Stimulated activated CD4-positive, alpha-beta T cell treated with anti-CD3 and anti-CD28 coated beads, TNF-alpha, amount 100 ng/mL, for 48 hours (primary cell): Measurements from ENCODE around the gene TNFAIP3.

Experiments used
- DNase-seq, 3 donors: peaks; one replicate each; pipeline ENCODE4 v3.0.0-alpha.2; 2020; ENCODE audit warnings: low read depth in 3 of 3

Gene TNFAIP3

DNA sequence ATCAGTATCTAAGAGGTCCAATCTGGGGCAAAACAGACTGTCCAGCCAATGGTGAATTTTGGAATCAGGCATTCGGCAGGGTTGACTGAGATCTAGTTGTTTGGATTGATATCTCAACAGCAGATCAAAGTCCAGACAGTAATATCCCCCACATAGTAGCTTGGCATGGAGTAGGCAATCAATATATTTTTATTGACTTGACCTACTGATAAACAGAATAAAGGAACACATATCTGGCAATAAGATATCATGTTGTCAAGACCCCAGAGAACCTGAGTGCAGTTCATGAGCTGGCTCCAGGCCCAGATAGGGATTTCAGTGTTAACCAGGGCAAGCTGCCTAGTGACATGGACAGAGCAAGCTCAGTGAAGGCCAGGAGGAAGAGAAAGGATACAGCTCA is 34.4 kb downstream of the TNFAIP3 start:
- no peak for DNase-seq

DNA sequence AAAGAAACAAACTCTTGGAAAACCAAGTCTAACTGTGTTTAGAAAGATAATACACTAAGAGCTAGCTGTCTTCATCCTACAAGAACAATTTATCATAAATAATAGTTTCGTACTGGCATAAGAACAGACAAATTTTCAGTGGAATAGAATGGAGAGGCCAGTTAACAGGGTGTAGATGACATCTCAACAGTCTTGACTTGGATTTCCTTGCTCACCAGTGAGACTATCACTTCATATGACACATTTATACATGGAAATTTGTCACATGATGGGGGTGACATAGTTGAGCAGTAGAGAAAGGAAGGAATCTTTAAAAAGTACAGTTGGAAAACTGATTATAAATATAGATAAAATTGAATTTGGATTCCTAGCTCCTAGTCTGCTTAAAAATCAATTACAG is 35.6 kb downstream of the TNFAIP3 start:
- DNase-seq: no peak

DNA sequence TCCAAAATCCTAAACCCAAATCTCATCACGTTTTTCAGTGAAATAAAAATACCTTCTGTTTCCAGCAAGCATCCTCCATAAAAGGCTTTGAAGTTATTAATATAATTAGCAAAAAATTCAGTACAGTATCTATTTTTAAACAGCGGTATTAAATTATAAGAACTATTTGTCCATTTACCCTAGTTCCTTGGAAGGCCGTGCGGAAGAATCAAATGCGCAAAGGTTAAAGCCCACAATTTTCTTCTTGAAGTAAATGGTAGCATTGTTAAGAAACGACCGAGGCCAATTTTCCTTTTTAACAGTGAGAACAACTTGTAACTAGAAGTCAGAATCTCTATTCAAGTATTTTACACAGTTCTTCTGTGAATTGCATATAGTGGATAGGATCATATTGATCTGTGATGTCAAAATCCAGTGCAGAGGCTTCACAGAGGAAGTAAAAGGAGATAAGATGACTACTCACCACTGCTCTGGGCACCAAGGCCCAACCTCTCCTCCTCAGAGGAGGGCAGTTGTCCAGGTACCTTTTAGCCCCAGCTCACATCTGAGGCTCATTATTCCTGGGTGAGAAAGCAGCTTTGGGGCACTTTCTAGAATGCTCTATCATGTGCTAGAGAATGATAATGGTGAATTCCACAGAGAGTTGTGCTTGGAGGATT is 36.3 kb downstream of the TNFAIP3 start:
- no peak for DNase-seq

DNA sequence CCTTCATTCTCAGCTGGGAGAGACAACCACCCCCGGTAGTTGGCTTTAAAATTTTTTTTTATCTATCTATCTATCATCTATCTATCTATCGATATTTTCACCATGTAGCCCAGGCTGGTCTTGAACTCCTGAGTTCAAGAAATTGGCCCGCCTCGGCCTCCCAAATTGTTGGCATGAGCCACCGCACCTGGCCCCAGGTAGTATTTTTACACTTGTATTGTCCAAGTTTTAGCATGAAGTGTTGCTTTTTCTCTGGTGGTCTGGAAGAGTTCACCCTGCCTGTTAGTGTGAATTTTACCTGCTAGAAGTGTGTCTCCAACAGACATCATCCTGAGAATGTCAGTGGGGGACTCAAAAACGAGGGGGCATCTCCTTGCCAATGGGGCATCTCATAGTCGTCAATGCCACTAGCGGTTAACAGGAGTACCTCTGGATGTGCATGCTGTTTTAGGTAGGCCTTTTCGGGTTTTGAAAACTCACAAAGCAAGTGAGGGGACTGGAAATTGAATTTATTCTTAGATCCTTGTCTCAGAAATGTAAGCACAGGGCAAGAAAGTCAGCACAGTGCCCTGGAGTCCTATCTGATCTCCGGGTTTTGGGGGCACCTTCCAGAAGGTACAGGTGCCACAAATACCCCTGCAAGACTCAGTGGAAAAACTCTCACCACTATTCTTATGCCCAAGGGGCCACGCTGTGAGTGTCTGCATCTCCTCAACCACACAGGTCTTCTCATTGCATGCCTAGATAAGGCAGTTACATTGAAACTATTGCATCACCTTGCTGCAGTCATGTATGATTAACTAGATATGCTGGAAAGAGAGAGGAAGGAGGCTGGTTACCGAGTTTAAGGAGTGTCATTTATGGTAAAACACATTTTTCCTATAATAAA is 37.1 kb downstream of the TNFAIP3 start:
- DNase-seq: peak; percentile 35 to 49 (median 46)

DNA sequence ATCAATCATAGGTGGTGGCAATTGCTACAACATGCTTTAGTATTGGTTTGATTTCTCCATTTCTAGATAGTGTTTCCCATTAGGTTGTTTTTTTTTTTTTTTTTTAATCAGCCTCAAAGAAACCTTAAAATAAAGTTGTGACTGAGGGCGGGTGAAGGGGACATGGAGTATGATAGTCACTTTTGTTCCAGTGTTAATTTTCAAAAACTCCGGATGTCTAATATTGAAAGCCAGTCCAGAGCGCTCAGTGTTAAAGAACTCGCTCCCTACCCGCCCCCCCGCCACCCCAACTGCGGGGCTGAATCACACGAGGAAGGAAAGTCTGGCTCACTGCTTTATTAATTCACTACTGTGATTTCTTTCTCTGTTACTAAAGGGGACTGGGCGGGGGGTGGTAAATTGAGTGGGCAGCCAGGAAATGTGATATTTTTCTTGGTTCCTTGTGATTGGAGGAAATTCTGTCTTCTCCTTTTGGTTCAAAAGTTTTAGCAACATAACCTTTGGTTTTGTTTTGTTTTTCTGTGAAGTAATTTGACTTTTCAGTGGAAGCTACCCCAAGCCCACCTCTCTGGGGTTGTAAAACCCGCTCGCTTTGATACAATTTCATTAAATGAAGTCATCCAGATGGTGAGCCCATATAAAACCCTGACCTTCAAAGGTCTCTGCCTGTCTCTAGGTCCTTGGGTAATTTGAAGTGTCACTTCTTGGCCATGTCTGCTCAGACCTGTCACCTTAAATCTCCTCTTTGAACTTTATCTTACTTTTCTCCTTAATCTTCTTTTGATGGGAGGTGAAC is 38.0 kb downstream of the TNFAIP3 start:
- DNase-seq: peak; percentile 71 to 86 (median 83)

DNA sequence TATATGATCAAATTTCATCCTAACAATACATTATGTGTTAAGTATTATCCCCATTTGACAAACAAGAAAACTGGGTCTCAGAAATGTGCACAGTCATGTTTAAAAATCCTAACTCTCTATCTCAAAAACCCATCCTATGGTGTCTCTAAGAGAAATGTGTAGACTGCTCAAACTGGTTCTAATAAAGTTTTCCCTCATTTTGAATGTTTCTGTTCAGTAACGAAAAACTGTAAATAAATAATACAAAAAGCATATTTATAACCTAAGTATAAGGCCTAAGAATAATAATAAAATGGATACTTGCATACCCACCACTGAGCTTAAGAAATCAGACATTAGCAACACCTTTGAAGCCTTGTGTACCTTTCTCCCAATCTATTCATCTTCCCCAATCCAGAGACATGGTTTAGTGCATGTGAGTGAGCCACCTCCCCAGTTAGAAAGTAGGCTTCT is 39.0 kb downstream of the TNFAIP3 start:
- no peak for DNase-seq

DNA sequence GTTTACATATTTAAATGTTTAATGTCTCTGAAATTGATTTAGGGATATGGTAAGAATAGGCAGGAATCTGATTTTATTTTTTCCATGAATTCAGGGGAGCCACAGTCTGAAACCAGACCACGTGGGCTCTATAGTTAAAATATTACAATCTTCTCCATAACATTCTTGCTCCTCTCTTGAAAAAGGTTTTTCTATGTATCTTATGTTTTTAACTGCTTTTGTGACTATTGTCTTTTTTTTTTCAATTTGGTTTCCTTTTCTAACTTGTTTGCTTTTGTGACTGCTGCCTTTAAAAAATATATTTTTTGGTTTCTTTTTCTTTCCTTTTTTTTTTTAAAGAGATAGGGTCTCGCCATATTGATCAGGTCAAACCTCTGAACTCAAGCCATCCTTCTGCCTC is 40.1 kb downstream of the TNFAIP3 start:
- no peak for DNase-seq

DNA sequence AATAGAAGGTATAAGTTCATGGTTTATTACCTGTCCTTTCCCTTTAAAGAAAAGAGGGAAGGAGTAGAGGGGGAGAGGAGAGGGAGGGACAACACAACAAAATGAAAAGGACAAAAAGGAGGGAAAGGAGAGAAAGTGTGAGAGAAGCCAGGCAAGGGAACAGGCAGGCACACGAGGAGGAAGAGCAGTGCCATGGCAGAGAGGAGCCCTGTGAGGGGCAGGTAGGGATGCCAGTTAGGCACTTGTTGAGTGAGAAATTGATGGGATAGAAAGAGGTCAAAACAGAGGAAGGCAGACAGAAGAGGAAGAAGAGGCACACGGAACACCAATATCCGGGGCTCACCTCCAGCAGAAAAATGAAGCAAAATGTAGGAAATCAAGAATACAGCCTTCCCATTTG is 42.5 kb downstream of the TNFAIP3 start:
- DNase-seq: no peak

DNA sequence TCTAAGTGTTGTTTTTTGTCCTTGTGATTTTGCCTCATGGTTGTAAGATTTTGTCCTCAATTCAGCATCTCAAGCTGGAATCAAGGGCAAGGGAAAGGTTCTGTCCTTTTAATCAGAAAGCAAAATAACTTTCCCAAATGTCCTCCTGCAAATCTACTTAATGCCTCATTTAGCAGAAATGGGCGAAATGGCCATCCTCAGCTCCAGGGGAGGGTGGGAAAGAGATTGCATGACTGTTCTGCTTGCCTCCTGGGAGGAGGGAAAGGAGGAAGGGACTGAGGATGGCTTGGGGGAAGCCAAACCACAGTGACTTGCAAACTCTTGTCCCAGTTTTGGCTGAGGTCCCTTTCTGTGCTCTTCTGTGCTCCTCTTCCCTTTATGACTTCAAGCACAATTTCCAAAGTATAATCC is 43.4 kb downstream of the TNFAIP3 start:
- DNase-seq: no peak

DNA sequence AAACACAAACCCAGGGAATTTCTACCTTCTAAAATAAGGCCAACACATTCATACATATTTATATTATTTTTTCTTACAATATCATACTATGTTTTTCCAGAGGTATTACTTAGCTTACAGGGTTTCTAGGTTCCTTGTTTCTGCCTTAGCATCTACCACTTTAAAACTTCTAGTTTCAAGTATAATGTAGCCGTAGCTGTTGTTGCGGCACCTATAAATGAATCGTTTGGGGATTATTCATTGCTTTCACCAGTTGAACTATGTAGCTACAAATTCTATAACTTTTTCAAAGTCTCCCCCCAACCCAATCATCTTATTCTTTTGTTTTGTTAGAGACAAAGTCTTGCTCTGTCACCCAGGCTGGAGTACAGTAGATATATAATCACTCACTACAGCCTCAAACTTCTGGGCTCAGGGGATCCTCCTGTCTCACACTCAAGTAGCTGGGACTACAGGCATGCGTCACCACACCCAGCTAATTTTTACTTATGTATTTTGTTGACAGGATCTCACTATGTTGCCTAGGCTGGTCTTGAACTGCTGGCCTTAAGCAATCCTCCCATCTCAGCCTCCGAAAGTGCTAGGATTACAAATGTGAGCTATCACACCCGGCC is 43.9 kb downstream of the TNFAIP3 start:
- no peak for DNase-seq

DNA sequence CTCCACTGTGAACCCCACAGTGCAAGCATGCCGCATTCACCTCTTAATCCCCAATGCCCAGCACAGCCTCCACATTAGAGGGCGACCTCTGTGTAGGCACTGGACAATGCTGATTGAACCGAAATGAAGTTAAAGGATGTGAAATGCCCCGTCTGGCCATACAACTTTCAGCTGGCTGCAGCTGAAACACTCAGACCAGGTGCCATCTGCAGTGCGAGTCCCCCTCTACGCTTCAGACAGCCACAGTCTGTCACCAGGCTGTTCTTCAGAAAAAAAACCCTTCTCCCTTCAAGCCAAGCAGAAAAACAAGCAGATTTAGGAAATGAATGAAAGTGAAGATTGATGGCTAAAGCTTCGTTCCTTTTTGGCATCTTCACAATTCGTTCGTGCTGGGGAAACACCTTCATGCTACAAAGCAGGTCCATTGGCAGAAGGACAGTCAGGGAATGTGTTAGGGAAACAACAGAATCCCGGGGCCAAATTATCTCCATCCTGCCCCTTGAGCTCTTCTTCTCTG is 44.7 kb downstream of the TNFAIP3 start:
- DNase-seq: no peak

DNA sequence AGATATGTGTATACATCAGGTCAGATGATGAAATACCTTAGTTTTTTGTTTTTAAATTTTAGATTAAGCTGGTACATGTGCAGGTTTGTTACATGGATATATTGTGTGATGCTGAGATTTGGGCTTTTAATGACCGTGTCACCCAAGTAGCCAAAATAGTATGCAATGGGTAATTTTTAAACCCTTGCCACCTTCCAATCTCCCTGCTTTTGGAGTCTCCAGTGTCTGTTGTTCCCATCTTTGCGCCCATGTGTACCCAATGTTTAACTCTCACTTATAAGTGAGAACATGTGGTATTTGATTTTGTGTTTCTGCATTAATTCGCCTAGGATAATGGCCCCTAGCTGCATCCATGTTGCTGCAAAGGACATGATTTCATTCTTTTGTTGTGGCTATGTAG is 45.8 kb downstream of the TNFAIP3 start:
- no peak for DNase-seq

DNA sequence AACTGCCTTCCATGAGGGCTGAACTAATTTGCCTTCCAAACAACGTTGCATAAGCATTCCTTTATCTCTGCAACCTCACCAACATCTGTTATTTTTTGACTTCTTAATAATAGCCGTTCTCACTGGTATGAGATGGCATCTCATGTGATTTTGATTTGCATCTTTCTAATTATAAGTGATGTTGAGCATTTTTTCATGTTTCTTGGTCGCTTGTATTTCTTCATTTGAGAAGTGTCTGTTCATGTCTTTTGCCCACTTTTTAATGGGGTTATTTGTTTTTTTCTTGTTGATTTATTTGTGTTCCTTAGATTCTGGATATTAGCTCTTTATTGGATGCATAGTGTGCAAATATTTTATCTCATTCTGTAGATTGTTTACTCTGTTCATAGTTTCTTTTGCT is 46.4 kb downstream of the TNFAIP3 start:
- no peak for DNase-seq

DNA sequence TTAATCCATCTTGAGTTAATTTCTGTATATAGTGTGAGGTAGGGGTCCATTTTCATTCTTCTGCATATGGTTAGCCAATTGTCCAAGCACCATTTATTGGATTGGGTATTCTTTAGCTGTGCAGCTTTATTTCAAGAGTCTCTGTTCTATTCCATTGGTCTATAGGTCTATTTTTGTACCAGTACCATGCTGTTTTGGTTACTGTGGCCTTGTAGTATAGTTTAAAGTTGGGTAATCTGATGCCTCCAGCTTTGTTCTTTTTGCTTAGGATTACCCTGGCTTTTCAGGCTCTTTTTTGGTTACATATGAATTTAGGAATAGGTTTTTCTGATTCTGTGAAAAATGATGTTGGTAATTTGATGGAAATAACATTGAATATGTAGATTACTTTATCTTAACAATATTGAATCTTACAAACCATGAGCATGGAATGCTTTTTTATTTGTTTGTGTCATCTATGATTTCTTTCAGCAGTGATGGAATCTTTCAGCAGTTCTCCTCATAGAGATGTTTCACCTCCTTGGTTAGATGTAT is 47.0 kb downstream of the TNFAIP3 start:
- no peak for DNase-seq

DNA sequence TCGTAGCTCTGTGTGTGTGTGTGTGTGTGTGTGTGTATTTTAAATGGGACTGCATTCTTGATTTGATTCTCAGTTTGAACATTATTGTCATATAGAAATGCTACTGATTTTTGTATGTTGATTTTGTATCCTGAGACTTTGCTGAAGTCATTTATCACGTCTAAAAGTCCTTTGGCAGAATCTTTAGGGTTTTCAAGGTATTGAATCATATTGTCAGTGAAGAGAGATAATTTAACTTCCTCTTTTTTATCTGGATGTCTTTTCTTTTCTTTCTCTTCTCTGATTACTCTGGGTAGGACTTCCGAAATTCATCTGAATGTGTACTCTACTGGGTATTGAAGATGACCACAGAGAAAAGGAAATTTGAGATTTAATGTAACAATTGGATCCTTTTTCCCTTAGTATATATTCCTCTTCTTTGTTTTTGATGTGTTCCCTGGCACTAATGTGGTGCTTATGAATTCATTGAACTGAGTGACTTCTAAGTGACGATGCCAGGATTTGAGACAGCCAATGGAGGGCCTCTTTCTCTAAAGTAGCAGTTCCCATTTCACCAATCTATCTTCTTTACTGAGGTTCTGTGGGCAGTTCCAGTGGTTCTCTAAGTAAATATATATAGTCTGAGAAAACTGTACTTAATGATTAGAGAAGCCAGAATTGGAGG is 47.6 kb downstream of the TNFAIP3 start:
- DNase-seq: no peak

DNA sequence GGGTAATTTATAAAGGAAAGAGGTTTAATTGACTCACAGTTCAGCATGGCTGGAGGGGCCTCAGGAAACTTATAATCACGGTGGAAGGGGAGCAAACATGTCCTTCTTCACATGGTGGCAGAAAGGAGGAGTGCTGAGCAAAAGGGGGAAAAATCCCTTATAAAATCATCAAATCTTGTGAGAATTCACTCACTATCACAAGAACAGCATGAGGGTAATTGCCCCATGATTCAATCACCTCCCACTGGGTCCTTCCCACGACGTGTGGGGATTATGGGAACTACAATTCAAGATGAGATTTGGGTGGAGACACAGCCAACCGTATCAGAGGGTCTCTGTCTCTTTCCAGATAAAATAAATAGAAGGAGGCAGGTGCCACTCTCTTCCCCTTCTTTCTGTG is 48.7 kb downstream of the TNFAIP3 start:
- DNase-seq: no peak

DNA sequence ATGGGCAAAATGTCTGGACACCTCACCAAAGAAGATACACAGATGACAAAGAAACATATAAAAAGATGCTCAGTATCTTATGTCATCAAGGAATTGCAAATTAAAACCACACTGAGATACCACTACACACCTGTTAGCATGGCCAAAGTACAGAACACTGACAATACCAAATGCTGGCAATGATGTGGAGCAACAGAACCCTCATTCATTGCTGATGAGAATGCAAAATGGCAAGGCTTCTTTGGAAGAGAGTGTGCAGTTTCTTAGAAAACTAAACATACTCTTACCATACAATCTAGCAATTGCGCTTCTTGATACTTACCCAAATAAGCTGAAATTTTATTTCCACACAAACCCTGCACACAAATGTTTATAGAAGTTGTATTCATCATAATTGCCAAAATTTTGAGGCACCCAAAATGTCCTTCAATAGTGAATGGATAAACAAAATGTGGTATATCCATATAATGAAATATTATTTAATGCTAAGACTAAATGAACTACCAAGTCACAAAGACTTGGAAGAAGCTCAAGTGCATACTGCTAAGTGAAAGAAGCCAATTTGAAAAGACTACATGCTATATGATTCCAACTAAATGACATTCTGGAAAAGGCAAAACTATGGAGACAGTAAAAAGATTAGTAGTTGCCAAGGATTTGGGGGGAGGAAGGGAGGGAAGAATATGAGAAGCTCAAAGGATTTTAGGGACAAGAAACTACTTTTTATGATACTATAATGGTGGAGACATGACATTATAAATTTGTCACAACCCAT is 50.7 kb downstream of the TNFAIP3 start:
- DNase-seq: no peak

DNA sequence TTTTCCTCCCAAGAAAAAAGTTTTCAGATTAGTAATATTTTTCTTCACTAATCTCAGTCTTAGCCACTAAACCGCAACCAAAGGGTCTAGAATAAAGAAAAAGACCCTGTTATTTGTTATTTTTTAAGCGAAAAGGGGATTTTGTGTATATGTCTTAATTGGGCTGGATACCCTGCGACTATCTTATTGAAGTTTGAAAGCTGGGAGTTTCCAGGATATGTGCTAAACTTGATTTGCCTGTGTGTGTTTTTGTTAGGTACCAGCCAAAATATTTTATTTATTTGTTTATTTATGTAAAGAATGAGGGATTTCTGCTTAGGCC is 52.4 kb downstream of the TNFAIP3 start:
- no peak for DNase-seq

DNA sequence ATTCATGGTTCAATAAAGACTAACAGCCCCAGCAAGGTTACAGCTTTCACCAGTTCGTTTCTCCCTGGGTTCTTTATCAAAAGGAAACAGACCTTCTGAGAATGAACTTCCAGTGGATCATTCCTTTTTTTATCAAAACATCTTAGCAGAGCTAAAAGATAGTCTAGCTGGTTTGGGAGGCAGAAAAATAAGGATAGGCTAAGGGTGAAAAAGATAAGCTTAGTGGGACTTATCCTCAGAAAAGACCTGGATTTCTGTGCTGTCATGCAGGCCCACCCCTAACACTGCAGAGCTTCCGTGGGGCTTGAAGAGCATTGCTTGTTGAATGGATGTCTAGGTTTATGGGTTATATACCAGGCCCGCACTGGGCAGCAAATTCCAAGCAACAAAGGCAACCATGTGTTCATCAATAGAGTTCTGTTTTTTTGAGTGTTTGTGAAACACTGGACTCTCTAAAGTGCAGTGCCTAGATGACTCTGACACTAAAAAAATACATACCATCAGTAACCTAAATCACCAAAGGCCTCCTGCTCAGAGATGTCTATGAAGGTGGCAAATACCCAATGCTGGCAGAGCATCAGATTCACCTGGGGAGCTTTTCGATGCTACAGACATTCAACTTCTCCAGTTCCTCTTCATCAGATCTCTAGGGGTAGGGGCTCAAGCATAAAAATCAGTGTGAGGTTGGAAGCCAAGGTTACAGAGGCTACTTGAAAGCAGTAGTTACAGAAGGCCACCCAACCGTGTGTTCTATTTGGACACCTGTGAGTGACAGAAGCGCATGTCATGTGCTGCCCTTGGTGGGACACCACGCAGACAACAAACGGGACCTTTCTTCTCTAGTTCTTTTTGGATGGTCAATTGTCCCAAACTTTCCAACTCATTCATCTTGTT is 53.0 kb downstream of the TNFAIP3 start:
- DNase-seq: no peak
